ENCODE data around the gene GSK3A. TPM values are rescaled to one million over a fixed set of nuclear protein-coding genes. Genes with fewer than 3 reads are reported as not detected.

GSK3A gene
- 40.7 and 47.0 TPM in 2 replicates for total RNA-seq (2014; rRNA removed; shearing (Covaris generic))
- polyA plus RNA-seq (2016; fragmentation: Nextera tagmentation; extraction: Ambion mirVana): 17.7 and 19.2 TPM in 2 replicates
- long read RNA-seq, partial matches to known transcripts: 0 of 1 reads
- long read RNA-seq, other reads (novel, unspliced or antisense): 1 of 1 reads

GRCh38 chr19:42242512-42243409 lies at the start of gene GSK3A:
GSK3A (minus strand) TSS chr19:42242602; CDS start chr19:42242465, 137 bp downstream.
- H3K79me2 ChIP-seq (replicated peaks; ENCODE audit: insufficient read depth): peaks cover 21% of the 10 kb centered on the region
- ATAC-seq: peak; percentile 83
- H4K20me1 ChIP-seq (replicated peaks; ENCODE audit: insufficient read depth): peaks cover 25% of the 10 kb centered on the region; the same call in 1 of the 2 replicates

More at GRCh38 chr19:42242512-42243409, at the start of gene GSK3A:
- Mint-ChIP-seq H3K4me3 (peak within 1 kb of the TSS; percentile 91), H3K36me3 (ENCODE audit: low read depth) (peaks cover 18% of the 10 kb centered on the region), H3K27me3 (ENCODE audit: insufficient read depth, low read depth, poor library complexity) (peaks cover 16% of the 10 kb centered on the region), H3K4me1 (peaks cover 25% of the 10 kb centered on the region), H3K9me3 (no peaks in the 10 kb centered on the region; the same call in 2 of the 3 replicates), H3K27ac (peak within 1 kb of the TSS; percentile 99)
- H2AFZ ChIP-seq: peak within 1 kb of the TSS; percentile 57; the same call in 1 of the 2 replicates
- H3K4me1 ChIP-seq (ENCODE audit: insufficient read depth): peaks cover 31% of the 10 kb centered on the region
- no peaks in the 10 kb centered on the region for H3K36me3 ChIP-seq (ENCODE audit: insufficient read depth)
- peaks cover 22% of the 10 kb centered on the region for H3F3A ChIP-seq (replicated peaks; ENCODE audit: low read depth)
- TF ChIP-seq ZNF114 (CRISPR knock-in tag; IDR thresholded peaks at IDR 0.05) (no peak), NANOG (IDR thresholded peaks at IDR 0.05; ENCODE audit: borderline replicate concordance) (no peak), ZNF462 (CRISPR knock-in tag; IDR thresholded peaks at IDR 0.05) (no peak), STAT1 (IDR thresholded peaks at IDR 0.05; ENCODE audit: unreplicated experiment) (peak; percentile 14), REST (IDR thresholded peaks at IDR 0.05; ENCODE audit: unreplicated experiment) (no peak), ETS1 (IDR thresholded peaks at IDR 0.05) (peak; percentile 98), CREB1 (CRISPR knock-in tag; IDR thresholded peaks at IDR 0.05; ENCODE audit: low read depth) (peak; percentile 88), EZH2phosphoT487 (IDR thresholded peaks at IDR 0.05; ENCODE audit: unreplicated experiment) (no peak), POLR2AphosphoS5 (IDR thresholded peaks at IDR 0.05; ENCODE audit: low read depth) (peak; percentile 72), JUNB (IDR thresholded peaks at IDR 0.05; ENCODE audit: unreplicated experiment) (no peak), EZH2 (IDR thresholded peaks at IDR 0.05; ENCODE audit: low read depth, unreplicated experiment) (no peak), CTCF (conservative IDR thresholded peaks at IDR 0.05; ENCODE audit: low read depth in 2 of 2) (no peak), ZNF331 (CRISPR knock-in tag; IDR thresholded peaks at IDR 0.05; ENCODE audit: low read depth) (no peak)
- H3K4me3 ChIP-seq: peak within 1 kb of the TSS; percentile 87
- DNase-seq (ENCODE audit: low spot score): peak; percentile 99
- H3K27ac ChIP-seq (ENCODE audit: low read depth): peak within 1 kb of the TSS; percentile 10
- H3K27me3 ChIP-seq (ENCODE audit: insufficient read depth): no peaks in the 10 kb centered on the region
- H3K9me2 ChIP-seq (ENCODE audit: insufficient read depth): no peaks in the 10 kb centered on the region
- H3K4me2 ChIP-seq: peak within 1 kb of the TSS; percentile 90
